GM19463 (cell line): ENCODE data around the gene PAQR9.

ENCODE experiments used
- ATAC-seq: cut with Tn5 transposase; IDR thresholded peaks from one replicate; pipeline ENCODE4 v1.9.1; 2021; ENCODE audit warnings: mild to moderate bottlenecking, moderate library complexity; ENCODE audit not compliant: unreplicated experiment

PAQR9 gene

GRCh38 chr3:142926368-142926944 lies 37.0 kb downstream of the PAQR9 start:
- no peak for ATAC-seq

GRCh38 chr3:142925140-142925539 lies 38.3 kb downstream of the PAQR9 start:
- ATAC-seq: no peak

- no peak for ATAC-seq
Measured at GRCh38 chr3:142923694-142924093, 39.8 kb downstream of the PAQR9 start.

GRCh38 chr3:142916605-142917004 lies 46.9 kb downstream of the PAQR9 start:
- ATAC-seq: no peak

- no peak for ATAC-seq
Measured at GRCh38 chr3:142915636-142916035, 47.8 kb downstream of the PAQR9 start.

GRCh38 chr3:142914286-142914811 lies 49.1 kb downstream of the PAQR9 start:
- no peak for ATAC-seq

GRCh38 chr3:142913432-142913831 lies 50.0 kb downstream of the PAQR9 start:
- no peak for ATAC-seq

GRCh38 chr3:142912402-142913172 lies 50.9 kb downstream of the PAQR9 start:
- no peak for ATAC-seq
